Keratinocyte (primary cell): ENCODE results near the gene AGAP1. TPM values are rescaled to one million over a fixed set of nuclear protein-coding genes. Genes with fewer than 3 reads are reported as not detected.

Experiments
- DNase-seq: peaks from one replicate; pipeline ENCODE4 v3.0.0-alpha.2; 2011; ENCODE audit warnings: low read depth, missing footprints, low spot score
- FAIRE-seq: peaks from 2 replicates; lab custom pipeline; 2011; peaks lifted over from hg19 to GRCh38; lab: Jason Lieb, UNC
- H2AFZ ChIP-seq: 2 replicates; pipeline ENCODE4 v1.6.0; 2012; ENCODE audit warnings: low read length, control low read depth, inconsistent platforms; ENCODE audit not compliant: control insufficient read depth
- H3K27ac ChIP-seq: 2 replicates; pipeline ENCODE4 v1.5.1; 2011; ENCODE audit warnings: low read length; ENCODE audit not compliant: control insufficient read depth, insufficient read depth
- H3K27me3 ChIP-seq: 3 replicates; pipeline ENCODE4 v1.6.0; 2011; ENCODE audit warnings: low read length; ENCODE audit not compliant: control insufficient read depth, insufficient read depth; ENCODE audit errors: extremely low read depth
- H3K36me3 ChIP-seq, 2 experiments: 2 replicates in 1 of 2; 3 replicates in 1 of 2; pipeline ENCODE4 v1.5.1; 2011; ENCODE audit warnings: low read length in 2 of 2, mild to moderate bottlenecking in 1 of 2; ENCODE audit not compliant: control insufficient read depth in 2 of 2, insufficient read depth in 2 of 2; ENCODE audit errors: extremely low read depth in 1 of 2
- H3K4me1 ChIP-seq: 3 replicates; pipeline ENCODE4 v1.5.1; 2011; ENCODE audit warnings: low read length; ENCODE audit not compliant: control insufficient read depth, insufficient read depth; ENCODE audit errors: extremely low read depth
- H3K4me2 ChIP-seq: 3 replicates; pipeline ENCODE4 v1.6.0; 2011; ENCODE audit warnings: low read depth, low read length; ENCODE audit not compliant: control insufficient read depth, insufficient read depth; ENCODE audit errors: extremely low read depth
- H3K4me3 ChIP-seq, 3 experiments: fragments of 200-600 bp in 1 of 3; sonication (generic) in 1 of 3; 2 replicates in 2 of 3; 3 replicates in 1 of 3; pipeline ENCODE4 v1.5.1; 2011 to 2016; ENCODE audit warnings: low read length in 3 of 3, mild to moderate bottlenecking in 3 of 3, control low read depth in 2 of 3, inconsistent platforms in 1 of 3, low read depth in 1 of 3, mixed read lengths in 1 of 3, mixed run types in 1 of 3, moderate library complexity in 1 of 3; ENCODE audit not compliant: control insufficient read depth in 2 of 3, insufficient read depth in 2 of 3; ENCODE audit errors: extremely low read depth in 1 of 3
- H3K79me2 ChIP-seq: 2 replicates; pipeline ENCODE4 v1.6.0; 2012; ENCODE audit warnings: low read length; ENCODE audit not compliant: control insufficient read depth, insufficient read depth
- H3K9ac ChIP-seq: 3 replicates; pipeline ENCODE4 v1.6.0; 2011; ENCODE audit warnings: low read length; ENCODE audit not compliant: control insufficient read depth, insufficient read depth; ENCODE audit errors: extremely low read depth
- H3K9me1 ChIP-seq: 3 replicates; pipeline ENCODE4 v1.6.0; 2011; ENCODE audit warnings: low read length; ENCODE audit not compliant: control insufficient read depth, insufficient read depth; ENCODE audit errors: extremely low read depth
- H3K9me3 ChIP-seq: 2 replicates; pipeline ENCODE4 v1.5.1; 2012; ENCODE audit warnings: low read depth, low read length; ENCODE audit not compliant: control insufficient read depth
- H4K20me1 ChIP-seq: 3 replicates; pipeline ENCODE4 v1.6.0; 2011; ENCODE audit warnings: low read length; ENCODE audit not compliant: control insufficient read depth, insufficient read depth; ENCODE audit errors: extremely low read depth
- CTCF ChIP-seq, 3 experiments: IDR thresholded peaks in 1 of 3; conservative IDR thresholded peaks in 1 of 3; optimal IDR thresholded peaks in 1 of 3; 2 replicates in 2 of 3; 3 replicates in 1 of 3; pipeline versions ENCODE3 to v1.5.1; 2011; ENCODE audit warnings: low read length in 3 of 3, mild to moderate bottlenecking in 3 of 3, moderate library complexity in 2 of 3, control low read depth in 1 of 3, inconsistent platforms in 1 of 3; ENCODE audit not compliant: insufficient read depth in 2 of 3; ENCODE audit errors: extremely low read depth in 1 of 3
- EZH2 ChIP-seq: IDR thresholded peaks from one replicate; pipeline ENCODE4 v1.6.1; 2012; ENCODE audit warnings: inconsistent platforms, mild to moderate bottlenecking, low read length, moderate library complexity
- dilution Hi-C: fragments of 300-500 bp; cut with MboI; formaldehyde crosslinking; loops from one replicate; pipeline ENCODE4 v1.7.0; 2020; ENCODE audit warnings: low sequenced_read_pairs; ENCODE audit not compliant: extremely low pct_ligation_motif_present
- polyA plus RNA-seq, 5 experiments: library from polyadenylated mRNA; depleted of rRNA in 3 of 5; stranded (reverse) in 3 of 5; stranded (forward) in 1 of 5; unstranded in 1 of 5; fragments of >200 nt; gene quantifications; 1 replicate in 1 of 5; 2 replicates in 3 of 5; 3 replicates in 1 of 5; pipeline versions ENCODE4 v1.2.1 to v1.2.3, GENCODE V29; 2011 to 2012; ENCODE audit warnings: missing spikeins in 2 of 5, low read depth in 1 of 5, low replicate concordance in 1 of 5

Gene AGAP1
- polyA plus RNA-seq, 1 donor (not counting 4 experiments of a cell fraction or from before 2014, with no cell fraction given) = 12.6 TPM

DNA sequence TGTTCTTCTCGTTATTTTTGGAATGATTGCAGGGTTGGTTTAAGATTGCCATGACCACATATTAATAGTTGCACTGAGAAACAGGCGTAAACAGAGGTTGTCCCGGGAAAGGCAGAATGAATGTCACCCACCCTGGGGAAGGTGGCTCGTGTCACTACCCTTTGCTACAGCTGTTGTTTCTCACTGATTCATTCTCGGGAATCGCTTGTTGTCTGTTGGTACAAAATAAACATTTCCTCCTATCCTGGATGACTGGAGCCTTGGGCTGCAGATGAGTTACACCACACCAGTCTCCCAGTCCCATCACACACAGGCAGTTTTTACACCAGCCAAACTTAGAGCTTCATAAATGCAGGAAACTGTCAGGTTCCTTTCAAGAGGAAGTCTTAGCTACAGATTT is 457.6 kb downstream of the AGAP1 start:
- H3K9me1 ChIP-seq = no peaks in the 10 kb centered on the region
- dilution Hi-C loops = no loop called here
- no peak overlapping the region for H3K4me3 ChIP-seq
- H3K27me3 ChIP-seq = no peaks in the 10 kb centered on the region
- FAIRE-seq (peak; percentile 29), DNase-seq (no peak)
- H4K20me1 ChIP-seq = no peaks in the 10 kb centered on the region
- no peaks in the 10 kb centered on the region for H3K79me2 ChIP-seq
- no peaks in the 10 kb centered on the region for H3K36me3 ChIP-seq
- H2AFZ ChIP-seq = no peak overlapping the region
- H3K4me1 ChIP-seq = peaks cover 13% of the 10 kb centered on the region
- H3K27ac ChIP-seq = no peak overlapping the region
- TF ChIP-seq EZH2 = no peak
- no peaks in the 10 kb centered on the region for H3K9me3 ChIP-seq
- no peak overlapping the region for H3K9ac ChIP-seq
- peak overlapping the region; percentile 27 for H3K4me2 ChIP-seq

- Histone ChIP-seq H3K27ac (no peak overlapping the region), H3K4me3 (no peak overlapping the region), H3K27me3 (no peaks in the 10 kb centered on the region), H3K9ac (no peak overlapping the region), H3K4me2 (peak overlapping the region; percentile 27), H3K4me1 (peaks cover 13% of the 10 kb centered on the region), H3K36me3 (no peaks in the 10 kb centered on the region), H3K79me2 (no peaks in the 10 kb centered on the region), H4K20me1 (no peaks in the 10 kb centered on the region), H3K9me3 (no peaks in the 10 kb centered on the region), H3K9me1 (no peaks in the 10 kb centered on the region), H2AFZ (no peak overlapping the region)
- peak; percentile 75 for FAIRE-seq
- dilution Hi-C loops = no loop called here
- DNase-seq = peak; percentile 1
- no peak for TF ChIP-seq EZH2
- TF ChIP-seq CTCF (optimal IDR thresholded peaks at IDR 0.05 in 1 of 3, IDR thresholded peaks at IDR 0.05 in 1 of 3, conservative IDR thresholded peaks at IDR 0.05 in 1 of 3; ENCODE audit: extremely low read depth in 1 of 3, insufficient read depth in 2 of 3, low read length in 3 of 3) = no peak
Observed at GRCh38 chr2:235951982-235952381, 458.1 kb downstream of the AGAP1 start.

DNA sequence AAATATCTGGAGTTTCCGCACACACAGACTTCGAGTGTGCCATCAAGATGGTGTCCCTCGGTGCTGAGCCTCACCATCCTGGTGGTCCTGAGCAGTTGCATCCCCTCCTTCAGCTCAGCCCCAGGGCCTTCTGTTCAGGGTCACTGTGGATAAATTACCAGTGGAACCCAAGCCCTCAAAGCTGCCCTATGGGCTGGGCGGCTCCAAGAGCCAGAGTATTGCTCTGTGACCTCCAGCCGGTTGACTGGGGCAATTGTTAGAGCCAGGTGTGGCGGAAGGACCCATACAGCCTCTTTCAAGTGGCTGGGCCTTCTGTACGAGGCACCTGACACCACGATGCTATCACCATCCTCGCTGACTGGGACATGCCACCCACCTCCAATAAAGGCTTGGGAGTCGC is 458.9 kb downstream of the AGAP1 start:
- H3K9me1 ChIP-seq = no peaks in the 10 kb centered on the region
- H3K36me3 ChIP-seq = no peaks in the 10 kb centered on the region
- dilution Hi-C loops = no loop called here
- no peak overlapping the region for H3K4me3 ChIP-seq
- H4K20me1 ChIP-seq = no peaks in the 10 kb centered on the region
- no peak overlapping the region for H2AFZ ChIP-seq
- no peak for DNase-seq
- no peaks in the 10 kb centered on the region for H3K9me3 ChIP-seq
- no peaks in the 10 kb centered on the region for H3K79me2 ChIP-seq
- no peaks in the 10 kb centered on the region for H3K27me3 ChIP-seq
- no peak overlapping the region for H3K4me2 ChIP-seq
- no peak overlapping the region for H3K27ac ChIP-seq
- no peak overlapping the region for H3K9ac ChIP-seq
- no peak for TF ChIP-seq EZH2
- no peak for TF ChIP-seq CTCF (optimal IDR thresholded peaks at IDR 0.05 in 1 of 3, IDR thresholded peaks at IDR 0.05 in 1 of 3, conservative IDR thresholded peaks at IDR 0.05 in 1 of 3; ENCODE audit: extremely low read depth in 1 of 3, insufficient read depth in 2 of 3, low read length in 3 of 3)
- no peak for FAIRE-seq
- H3K4me1 ChIP-seq = peaks cover 13% of the 10 kb centered on the region
